ENCODE measurements around the gene HPS1.
"Not testable (repeated sequence)": the region's sequence is repeated elsewhere in the genome, so short reads cannot be mapped to it uniquely, and the experiment has no call there.

HPS1 gene

GRCh38 chr10:98388101-98388655, 58.6 kb downstream of the HPS1 start:
- no peak for DNase-seq

DNA sequence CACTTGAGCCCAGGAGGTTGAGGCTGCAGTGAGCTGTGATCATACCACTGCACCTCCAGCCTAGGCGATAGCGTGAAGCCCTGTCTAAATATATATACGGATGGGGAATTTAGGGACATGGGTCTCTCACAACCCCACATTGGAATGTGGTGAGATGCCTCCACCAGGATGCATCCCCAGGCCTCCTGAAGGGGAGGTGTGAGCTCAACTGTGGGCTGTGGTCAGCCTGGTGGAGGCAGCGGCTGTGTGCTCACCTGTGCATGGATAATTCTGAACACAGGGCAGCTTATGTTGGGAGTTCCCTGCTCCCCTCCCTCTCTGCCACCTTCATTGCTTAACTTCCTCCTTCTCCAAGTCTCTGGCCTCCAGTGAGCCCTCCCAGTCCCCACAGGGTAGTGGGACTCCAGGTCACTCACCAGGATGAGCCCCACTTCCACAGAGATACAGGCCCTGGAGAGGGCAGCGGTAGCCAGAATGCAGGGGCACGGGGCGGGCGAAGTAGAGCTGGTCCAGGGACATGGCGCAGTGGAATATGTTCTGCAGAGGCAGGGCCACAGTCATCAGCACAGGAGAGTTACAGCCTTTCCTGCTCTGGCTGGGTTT, 62.1 kb downstream of the HPS1 start:
- DNase-seq = no peak

DNA sequence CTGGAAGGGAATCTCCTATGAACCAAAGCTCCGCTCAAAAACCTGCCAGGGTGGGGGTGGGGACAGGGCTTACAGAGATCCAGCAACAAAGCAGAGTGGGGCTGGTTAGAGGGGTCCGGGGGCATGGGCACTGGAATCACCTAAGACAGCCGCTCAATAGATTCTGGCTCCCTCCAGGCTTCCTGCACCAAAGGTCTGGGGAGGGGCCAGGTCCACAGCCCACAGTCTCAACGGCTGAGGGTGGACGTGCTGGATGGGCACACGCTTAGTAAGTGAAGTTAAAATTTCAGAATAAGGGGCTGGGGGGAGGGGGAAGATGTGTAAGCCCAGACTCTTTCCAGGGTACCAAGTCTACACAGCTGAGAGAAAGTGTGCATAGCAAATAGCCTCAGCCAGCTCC, 62.9 kb downstream of the HPS1 start:
- no peak for DNase-seq

DNA sequence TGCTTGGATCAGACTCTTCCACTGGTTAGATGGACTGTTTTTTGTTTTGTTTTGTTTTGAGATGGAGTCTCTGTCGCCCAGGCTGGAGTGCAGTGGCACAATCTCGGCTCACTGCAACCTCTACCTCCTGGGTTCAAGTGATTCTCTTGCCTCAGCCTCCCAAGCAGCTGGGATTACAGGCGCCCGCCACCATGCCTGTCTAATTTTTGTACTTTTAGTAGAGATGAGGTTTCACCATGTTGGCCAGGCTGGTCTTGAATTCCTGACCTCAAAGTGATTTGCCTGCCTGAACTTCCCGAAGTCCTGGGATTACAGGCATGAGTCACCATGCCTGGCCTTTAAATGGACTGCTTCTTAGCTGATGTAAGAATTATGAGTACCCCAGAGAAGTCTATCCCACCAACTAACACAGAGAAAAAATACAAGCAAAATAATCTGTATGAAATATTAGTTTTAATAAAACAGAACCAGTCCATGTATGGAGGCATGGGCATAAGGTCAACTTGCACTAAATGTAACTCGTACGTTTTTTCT, 63.5 kb downstream of the HPS1 start:
- not testable (repeated sequence) for DNase-seq

DNA sequence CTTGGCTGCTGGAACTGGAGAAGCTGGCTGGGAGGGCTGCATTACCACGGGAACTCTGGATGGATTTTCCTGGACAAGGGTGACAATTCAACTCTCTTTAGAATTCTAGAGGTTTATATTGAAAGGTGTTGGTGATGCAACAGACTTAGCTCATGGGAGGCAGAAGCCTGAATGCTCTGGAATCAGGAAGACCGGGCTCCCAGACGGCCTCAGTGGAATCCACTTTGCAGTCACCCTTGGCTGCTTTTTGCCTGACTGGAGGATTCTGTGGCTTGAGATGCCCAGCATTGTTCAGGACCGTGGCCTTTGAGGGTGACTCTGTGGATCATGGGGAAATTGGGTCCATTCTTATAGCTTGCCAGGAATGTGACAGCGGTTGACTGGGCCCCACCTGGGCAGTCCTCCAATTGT, 64.0 kb downstream of the HPS1 start:
- DNase-seq = no peak

GRCh38 chr10:98380493-98381339, 66.0 kb downstream of the HPS1 start:
- DNase-seq = no peak

DNA sequence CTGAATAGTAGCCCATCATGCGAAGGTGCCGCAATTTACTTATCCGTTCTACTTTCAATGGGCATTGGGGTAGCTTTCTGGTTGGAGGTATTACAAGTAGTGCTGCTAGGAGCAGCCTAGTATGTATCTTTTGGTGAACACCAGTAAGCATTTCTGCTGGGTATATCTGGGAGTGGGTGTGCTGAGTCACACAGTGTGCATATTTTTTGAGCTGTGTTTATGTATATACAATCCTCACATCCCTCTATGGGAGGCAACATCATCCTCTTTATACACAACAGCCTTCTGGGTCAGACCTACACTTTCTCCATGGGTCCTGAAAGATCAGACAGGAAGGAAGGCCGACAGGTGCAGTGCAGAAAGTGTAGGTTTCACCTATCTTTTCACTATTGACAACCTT, 68.0 kb downstream of the HPS1 start:
- no peak for DNase-seq

GRCh38 chr10:98377536-98377935, 69.2 kb downstream of the HPS1 start:
- no peak for DNase-seq

DNA sequence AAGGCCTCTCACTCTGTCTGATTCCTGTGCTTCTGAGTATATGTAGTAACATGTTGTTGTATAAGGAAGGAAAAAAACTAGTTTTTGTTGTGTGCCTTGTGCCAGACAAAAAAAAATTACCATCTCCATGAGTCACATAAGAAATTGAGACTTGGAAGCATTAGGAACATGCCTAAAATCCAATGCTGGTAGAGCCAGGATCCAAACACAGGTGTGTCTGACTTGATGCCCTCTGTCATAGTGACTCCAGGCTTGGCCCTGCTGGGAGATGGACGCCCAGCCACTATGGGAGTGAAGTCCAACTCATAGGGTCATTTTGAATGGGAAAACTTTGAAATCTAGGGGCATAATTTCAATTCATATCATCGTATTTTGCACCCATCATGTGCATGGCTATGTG, 69.7 kb downstream of the HPS1 start:
- no peak for DNase-seq

DNA sequence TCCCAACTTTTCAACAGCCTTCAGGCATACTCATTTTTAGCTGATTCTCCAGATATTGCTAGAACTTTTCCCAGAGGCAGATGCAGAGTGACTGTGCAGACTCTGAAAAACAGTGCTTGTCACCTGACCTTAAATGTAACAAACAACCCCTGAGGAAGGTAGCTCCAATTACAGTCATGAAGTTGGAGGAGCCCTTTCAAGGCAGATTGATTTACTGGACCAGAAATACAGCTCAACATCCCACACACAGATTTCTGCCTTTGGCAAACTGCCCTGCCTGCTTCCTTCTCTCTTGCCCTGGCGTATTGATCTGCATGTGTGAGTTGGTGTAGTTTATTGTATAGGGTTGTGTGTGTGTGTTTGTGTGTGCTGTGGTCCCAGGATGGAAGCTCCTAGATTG, 70.2 kb downstream of the HPS1 start:
- no peak for DNase-seq

DNA sequence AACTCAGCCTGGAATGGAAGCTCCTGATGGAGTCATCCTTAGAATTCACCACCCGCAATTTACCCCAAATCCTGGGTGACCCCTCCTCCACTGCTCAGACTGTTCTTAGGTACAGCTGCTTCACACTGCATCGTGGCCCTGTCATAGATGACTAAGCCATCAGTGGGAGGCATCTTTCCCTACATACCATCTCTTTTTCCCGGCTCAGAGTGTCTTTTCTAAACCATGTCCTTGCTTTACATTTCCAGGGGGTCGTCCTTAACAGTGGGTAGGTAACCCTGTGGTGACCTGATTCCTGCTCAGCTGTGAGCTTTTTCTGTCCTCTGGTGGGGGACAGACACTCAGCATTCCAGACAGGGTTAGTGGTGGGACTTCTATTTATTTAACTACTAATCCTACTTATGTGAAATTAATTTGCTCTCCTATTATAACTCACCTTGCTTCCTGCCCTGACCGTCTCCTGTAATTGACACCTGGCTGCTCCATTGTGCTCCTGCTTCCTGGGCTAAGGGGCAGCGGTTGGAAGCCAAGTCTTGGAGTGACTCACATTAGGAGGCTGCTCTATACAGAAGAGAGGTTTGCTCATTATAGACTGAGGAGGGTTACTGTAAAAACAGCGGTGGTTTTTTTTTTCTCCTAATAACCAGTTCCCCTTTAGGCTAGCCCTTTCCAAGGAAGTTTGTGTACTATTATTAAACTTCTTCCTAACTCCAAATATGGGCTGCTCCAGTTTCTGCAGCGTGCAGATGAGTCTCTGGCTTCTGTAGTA, 72.3 kb downstream of the HPS1 start:
- no peak for DNase-seq

GRCh38 chr10:98373260-98374040, 73.3 kb downstream of the HPS1 start:
- DNase-seq = no peak

- no peak for DNase-seq
These were observed 75.6 kb downstream of the HPS1 start for GRCh38 chr10:98370831-98371820.

DNA sequence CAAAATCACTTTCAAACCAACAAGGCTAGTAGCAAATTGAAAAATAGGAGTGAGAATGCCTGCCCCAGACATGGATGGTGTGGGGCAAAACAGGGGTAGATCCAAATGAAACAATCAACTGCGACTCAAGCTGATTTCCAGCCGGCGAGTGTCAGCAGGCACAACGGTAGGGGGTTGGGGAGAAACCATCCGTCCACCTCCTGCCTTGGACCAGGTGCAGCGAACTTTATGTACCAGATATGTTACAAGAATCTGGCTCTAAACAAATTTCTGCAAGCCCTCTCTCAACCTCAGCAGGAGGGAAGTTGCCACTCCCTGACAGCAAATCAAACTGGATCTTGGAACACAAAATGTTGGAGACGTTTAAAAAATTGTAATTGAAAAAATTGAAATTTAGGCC, 76.9 kb downstream of the HPS1 start:
- DNase-seq = no peak

- DNase-seq = no peak
These were observed 78.1 kb downstream of the HPS1 start for GRCh38 chr10:98368644-98369043.

DNA sequence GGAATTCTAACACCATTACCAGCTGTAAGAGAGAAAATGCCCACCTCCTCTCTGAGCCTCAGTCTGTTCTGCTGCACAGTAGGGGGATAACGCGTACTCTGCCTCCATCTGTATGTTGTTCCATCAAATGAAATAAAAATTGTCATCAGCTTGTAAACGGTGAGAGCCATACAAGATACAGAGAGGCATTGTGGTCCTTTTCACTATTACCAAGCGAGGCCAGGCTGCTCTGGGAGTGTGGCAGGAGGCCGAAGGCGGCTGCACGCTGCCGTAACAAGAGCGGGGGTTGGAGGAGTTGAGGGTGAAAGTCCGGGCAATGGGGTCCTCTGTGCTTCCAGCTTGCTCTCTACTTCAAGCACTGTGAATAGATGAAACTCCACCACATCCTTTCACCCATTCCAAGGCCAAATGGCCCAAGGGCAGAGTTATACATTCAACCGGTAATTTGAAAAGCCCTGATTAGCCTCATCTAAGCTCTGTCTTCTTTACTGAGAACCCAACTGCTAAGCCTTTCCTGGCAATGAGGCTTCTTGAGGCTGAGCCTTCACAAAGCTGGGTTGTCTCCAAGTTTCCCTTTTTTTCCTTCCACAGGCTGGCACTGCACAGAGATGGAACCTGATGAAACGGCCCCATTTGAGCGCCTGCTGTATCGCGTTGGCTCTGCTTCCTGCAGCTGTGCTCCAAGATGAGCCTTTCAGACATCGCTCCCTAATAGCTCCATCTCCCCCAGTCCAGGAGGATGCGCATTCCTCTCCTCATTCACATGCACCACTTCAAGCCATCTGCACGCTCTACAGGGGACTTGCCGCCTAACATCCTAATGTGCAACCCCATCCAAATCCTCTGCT, 78.9 kb downstream of the HPS1 start:
- no peak for DNase-seq
